GM11168 (cell line): Measurements from ENCODE around the gene VSIG10.
"Not testable (repeated sequence)": the region's sequence is repeated elsewhere in the genome, so short reads cannot be mapped to it uniquely, and the experiment has no call there.

Source experiments
- in situ Hi-C: fragments of 300-500 bp; cut with MboI; formaldehyde crosslinking; loops from one replicate; pipeline ENCODE4 v1.12.0; 2022; ENCODE audit warnings: low sequenced_read_pairs; ENCODE audit not compliant: unreplicated experiment

Gene VSIG10, protein sequence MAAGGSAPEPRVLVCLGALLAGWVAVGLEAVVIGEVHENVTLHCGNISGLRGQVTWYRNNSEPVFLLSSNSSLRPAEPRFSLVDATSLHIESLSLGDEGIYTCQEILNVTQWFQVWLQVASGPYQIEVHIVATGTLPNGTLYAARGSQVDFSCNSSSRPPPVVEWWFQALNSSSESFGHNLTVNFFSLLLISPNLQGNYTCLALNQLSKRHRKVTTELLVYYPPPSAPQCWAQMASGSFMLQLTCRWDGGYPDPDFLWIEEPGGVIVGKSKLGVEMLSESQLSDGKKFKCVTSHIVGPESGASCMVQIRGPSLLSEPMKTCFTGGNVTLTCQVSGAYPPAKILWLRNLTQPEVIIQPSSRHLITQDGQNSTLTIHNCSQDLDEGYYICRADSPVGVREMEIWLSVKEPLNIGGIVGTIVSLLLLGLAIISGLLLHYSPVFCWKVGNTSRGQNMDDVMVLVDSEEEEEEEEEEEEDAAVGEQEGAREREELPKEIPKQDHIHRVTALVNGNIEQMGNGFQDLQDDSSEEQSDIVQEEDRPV

DNA sequence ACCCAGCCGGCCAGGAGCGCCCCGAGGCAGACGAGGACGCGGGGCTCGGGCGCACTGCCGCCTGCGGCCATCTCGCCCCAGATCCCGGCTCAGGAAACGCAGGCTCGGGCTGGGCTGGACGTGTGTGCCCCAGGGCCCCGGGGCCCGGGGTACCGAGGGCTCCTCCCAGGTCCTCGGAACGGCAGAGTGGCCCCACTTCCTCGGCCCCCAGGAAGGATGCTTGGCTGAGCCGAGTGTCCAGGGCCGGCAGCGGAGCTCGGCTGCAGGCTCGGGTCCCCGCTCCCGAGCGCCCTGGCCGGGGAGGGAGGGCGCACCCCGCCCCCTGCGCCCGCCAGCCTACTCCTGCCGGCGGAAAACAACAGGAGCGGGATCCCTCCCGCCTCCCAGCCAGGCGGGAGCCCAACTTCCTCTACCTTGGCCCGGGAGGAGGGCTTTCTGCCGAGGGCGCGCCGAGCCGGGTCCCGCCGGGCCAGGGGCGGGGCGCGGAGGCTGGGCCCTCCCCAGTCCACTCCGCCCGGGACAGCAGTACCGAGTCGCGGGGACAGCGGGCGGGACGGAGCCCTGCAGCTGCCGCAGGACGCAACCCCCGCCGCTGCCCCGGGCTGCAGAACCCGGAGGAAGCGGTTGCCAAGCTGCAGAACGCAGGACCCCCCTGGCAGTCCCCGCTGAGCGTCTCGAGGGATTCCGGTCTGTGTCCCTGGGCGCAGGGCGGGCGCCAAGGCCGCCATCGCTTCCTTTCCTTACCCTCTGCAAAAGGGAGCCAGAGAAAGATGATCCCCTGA is at the start of gene VSIG10:
VSIG10 (minus strand) TSS at position 411 of the 782 bp plus-strand sequence; CDS start at position 71, 340 bp downstream.
- in situ Hi-C loops = no loop called here

DNA sequence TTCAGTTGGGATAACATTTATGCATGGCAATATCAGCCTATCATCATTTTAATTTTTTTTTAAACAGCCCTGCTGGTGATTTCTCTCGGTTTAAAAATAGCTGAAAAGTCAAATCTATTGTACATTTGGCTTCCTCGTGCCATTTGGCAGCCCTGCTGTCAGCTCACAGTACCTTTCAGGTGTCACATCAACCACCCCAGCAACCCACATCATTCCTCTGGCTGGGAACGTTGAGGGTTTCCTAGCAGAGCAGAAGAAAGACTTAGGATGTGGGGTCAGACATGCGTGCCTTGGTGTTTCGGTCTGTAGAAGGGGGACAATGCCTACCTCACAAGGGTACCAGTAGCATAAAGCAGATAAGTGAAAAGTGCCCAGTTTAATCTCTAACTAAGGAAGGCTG is 47.9 kb upstream of the VSIG10 start:
- in situ Hi-C loops = no loop called here

DNA sequence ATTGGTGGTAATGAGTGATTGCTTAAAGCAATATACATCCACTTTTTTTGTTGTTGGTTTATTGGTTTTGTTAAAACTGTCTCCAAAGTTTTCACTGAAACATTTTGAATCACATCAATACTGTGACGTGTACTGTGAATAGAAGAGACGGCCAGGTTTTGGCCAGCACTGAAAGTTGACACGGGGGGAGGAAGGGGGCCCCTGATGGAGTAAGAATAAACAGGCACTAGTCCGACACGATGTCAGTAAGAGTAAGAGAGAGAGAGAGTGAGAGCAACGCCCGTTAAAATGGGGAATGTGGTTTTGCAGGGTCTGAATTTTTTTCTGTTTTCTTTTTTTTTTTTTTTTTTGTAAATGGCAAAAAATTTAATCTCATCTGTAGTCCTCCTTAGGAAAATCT is 46.8 kb upstream of the VSIG10 start:
- in situ Hi-C loops = no loop called here

DNA sequence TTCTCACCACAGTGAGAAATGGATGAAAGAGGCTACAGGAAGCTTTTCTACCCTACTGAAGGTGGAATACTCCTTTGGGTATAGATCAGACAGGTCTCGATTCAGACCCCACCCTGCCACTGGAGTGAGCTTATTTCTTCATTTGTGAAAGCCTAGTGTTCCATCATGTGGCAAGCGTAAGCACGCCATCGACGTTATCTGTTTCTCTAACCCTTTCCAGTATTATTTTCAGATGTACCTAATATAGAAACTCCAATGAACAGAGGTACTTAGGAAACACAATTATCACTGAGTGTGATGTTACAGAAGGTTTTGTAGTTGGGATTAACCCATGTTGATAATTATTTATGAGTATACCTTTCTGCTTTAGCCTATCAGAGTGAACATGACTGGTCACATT is 44.5 kb upstream of the VSIG10 start:
- in situ Hi-C loops = no loop called here

DNA sequence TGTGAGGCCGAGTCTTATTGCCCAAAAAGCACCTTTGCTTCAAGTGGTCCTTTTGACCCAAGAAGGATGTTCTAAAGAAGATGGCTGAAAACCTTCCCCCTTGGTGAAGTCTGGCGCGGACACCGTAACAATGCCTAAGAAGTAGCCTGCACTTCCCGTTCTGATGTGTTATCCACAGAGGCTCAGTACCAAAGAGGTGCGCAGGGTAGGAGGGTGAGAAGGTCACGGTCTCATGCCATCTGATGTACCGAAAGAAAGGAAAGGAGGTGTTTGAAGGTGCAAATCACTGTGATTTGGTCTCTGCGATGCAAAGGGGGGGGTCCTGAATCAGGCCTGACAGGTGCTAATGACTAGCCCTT is 42.0 kb upstream of the VSIG10 start:
- in situ Hi-C loops = no loop called here

DNA sequence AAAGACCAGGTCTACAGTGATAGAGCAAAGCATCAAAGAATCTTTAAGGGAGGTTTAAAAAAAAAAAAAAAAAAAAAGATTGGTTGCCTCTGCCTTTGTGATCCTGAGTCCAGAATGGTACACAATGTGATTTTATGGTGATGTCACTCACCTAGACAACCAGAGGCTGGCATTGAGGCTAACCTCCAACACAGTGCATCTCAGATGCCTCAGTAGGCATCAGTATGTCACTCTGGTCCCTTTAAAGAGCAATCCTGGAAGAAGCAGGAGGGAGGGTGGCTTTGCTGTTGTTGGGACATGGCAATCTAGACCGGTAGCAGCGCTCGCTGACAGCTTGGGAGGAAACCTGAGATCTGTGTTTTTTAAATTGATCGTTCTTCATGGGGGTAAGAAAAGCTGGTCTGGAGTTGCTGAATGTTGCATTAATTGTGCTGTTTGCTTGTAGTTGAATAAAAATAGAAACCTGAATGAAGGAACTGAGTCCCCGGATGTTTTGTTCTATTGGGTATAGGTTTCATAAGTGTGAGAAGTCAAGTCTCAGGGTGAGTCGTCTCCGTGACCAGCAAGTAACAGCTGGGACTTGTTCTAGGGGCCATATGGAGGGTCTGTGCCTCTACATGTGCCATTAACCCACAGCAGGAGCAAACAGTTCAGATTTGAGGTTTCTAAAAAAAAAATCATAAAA is 41.4 kb upstream of the VSIG10 start:
- in situ Hi-C loops = no loop called here

DNA sequence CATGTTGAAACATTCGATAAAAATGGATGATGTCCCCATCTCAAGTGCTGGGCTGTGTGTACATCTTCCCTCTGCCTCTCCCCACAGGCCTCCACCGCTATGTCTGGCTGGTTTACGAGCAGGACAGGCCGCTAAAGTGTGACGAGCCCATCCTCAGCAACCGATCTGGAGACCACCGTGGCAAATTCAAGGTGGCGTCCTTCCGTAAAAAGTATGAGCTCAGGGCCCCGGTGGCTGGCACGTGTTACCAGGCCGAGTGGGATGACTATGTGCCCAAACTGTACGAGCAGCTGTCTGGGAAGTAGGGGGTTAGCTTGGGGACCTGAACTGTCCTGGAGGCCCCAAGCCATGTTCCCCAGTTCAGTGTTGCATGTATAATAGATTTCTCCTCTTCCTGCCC is 40.7 kb upstream of the VSIG10 start:
- in situ Hi-C loops = no loop called here

DNA sequence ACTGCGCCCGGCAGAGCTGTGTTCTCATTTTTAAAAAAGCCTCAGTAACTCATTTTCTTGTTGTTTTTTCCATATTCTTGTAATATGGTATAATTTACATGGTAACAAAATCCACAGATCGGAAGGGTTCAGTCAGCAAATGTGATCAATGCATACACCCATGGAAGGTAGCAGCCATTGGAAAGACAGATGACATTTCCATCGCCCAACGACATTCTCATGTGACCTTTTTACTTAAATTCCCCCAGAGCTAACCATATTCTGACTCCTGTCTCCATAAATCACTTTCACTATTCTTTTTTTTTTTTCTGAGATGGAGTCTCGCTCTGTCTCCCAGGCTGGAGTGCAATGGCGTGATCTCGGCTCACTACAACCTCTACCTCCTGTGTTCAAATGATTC is 37.0 kb upstream of the VSIG10 start:
- in situ Hi-C loops = no loop called here

DNA sequence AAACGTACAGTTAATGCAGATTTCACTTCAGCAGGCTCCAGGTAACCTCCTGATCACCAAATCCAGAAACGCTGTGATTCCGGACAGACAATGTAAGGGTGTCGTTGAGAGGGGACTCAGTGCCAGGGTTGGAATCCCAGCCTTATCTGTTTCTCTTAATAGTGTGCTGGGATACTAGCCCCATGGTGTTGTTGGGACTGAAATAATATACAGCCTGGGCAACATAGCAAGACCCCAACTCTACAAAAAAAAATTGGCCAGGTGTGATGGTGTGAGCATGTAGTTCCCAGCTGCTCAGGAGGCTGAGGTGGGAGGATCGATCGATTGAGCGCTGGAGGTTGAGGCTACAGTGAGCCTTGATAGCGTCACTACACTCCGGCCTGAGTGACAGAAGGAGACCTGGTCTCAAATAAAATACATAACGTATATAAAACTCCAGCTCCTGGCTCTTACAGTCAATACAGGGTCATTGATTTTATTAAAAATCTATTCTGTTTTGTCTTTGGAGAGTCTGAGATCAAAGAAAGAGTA is 33.4 kb upstream of the VSIG10 start:
- in situ Hi-C loops = no loop called here

DNA sequence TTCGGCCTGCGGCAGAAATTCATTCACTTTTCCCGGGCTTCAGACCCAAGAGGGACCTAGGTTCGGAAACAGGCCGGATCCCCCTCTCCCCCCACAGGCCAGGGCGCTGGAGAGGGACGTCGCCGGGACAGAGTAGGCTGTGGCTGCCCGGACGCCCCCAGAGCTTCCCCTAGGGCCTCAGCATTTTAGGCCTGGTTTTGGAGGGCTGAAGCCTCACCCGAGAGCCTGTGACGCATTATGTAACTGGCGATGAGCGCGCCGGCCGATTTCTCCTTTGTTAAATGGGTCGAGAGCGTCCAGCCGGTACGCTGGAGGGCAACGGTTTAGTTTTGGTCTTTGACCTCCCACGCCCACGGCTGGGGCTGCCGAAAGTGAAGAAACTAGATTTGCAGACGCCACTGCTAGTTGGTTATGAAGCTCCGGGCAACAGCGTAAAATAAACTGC is 32.8 kb upstream of the VSIG10 start:
- in situ Hi-C loops = no loop called here

DNA sequence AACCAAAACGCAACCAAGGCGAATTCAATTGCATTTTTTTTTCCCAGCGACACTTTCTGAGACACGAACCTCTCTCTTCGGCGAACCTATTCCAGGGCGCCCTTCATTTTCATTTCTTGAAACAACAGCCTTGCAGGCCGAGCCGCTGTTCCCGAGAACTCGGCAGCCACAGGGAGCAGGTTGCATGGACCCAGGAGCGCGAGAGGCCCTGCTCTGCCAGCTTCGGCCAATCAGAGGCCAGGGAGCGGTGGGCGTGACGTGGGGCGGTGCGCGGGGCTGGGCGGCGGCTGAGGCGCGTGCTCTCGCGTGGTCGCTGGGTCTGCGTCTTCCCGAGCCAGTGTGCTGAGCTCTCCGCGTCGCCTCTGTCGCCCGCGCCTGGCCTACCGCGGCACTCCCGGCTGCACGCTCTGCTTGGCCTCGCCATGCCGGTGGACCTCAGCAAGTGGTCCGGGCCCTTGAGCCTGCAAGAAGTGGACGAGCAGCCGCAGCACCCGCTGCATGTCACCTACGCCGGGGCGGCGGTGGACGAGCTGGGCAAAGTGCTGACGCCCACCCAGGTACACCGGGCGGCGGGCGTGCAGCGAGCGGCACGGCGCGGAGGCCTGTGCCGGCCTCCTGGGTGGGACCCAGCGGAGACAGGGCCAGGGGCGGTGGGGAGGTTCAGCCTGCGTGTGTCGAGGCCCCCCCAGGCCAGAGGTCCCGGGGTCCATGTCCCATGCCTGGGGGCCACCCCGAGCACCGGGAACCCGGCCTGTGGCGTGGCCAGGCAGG is 32.2 kb upstream of the VSIG10 start, which contains the start of gene PEBP1:
PEBP1 (plus strand) TSS at position 337 of the 771 bp plus-strand sequence; CDS start at position 423, 86 bp downstream.
- in situ Hi-C loops = no loop called here

DNA sequence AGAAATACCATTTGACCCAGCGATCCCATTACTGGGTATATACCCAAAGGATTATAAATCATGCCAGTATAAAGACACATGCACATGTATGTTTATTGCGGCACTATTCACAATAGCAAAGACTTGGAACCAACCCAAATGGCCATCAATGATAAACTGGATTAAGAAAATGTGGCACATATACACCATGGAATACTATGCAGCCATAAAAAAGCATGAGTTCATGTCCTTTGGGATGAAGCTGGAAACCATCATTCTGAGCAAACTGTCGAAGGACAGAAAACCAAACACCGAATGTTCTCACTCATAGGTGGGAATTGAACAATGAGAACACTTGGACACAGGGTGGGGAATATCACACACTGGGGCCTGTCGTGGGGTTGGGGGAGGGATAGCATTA is 25.6 kb upstream of the VSIG10 start:
- in situ Hi-C loops = not testable (repeated sequence)

DNA sequence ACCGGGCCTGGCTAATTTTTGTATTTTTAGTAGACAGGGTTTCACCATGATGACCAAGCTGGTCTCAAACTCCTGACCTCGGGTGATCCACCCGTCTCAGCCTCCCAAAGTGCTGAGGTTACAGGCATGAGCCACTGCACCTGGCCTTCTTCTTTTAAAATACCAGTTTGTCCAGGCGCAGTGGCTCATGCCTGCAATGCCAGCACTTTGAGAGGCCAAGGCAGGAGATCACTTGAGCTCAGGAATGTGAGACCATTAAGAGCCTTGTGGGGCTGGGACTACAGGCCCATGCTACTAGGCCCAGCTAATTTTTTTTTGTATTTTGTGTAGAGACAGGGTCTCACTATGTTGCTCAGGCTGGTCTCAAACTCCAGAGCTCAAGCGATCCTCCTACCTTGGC is 24.1 kb upstream of the VSIG10 start:
- in situ Hi-C loops = no loop called here

DNA sequence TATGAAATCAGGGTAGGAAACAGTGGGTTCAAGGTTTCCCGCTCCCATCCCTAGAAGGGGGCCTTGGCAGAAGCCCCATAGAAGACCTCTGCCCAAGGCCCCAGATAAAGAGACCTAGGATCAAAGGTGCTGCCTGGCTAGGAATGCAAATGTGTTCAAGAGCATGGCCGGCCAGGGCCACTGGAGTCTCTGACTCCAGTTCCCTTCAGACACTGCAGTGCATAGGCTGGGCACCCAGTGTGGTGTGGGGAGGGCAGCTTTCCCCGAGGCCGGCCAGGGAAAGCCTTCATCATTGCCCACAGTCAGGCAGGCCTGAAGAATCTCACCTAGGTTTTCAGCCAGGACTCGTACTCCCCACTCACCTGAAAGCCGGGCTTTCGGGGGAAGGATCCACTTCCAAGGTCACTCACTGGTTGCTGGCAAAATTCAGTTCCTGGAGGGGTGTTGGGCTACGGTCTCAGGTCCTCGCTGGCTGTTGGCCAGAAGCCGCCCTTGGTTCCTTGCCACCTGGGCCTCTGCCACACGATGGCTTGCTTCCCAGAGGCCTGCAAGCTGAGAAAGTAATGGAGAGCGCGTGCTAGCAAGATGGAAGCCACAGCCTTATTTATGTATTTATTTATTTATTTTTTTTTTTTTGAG is 22.4 kb upstream of the VSIG10 start:
- in situ Hi-C loops = no loop called here

DNA sequence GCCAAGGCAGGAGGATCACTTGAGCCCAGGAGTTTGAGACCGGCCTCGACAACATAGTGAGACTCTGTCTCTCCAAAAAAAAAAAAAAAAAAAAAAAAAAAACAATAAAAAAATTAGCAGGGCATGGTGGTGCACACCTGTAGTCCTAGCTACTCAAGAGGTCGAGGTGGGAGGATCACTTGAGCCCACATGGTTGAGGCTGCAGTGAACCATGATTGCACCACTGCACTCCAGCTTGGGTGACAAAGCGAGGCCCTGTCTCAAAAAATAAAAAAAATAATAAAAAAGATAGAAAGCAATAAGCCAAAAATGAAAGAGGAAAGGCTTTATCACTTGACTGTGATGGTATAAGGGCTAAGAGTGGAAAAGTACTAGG is 21.9 kb upstream of the VSIG10 start:
- in situ Hi-C loops = no loop called here

DNA sequence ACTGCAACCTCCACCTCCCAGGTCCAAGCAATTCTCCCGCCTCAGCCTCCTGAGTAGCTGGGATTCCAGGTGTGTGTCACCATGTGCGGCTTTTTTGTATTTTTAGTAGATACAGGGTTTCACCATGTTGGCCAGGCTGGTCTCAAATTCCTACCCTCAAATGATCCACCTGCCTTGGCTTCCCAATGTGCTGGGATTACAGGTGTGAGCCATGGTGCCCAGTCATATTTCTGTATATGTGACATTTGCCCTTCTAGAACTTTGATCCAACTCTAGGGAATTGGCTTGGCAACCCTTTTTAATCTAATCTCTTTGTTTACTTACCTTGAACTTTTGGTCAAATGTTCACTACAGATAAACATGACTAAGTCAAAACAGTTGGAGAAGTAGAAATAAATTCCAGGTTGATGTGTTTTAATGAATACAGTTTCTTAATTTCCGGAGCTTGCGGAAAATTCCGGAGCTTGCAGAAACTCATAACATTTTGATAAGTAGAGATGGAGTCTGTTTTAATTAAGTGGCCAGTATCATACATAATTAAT is 20.6 kb upstream of the VSIG10 start:
- in situ Hi-C loops = no loop called here

DNA sequence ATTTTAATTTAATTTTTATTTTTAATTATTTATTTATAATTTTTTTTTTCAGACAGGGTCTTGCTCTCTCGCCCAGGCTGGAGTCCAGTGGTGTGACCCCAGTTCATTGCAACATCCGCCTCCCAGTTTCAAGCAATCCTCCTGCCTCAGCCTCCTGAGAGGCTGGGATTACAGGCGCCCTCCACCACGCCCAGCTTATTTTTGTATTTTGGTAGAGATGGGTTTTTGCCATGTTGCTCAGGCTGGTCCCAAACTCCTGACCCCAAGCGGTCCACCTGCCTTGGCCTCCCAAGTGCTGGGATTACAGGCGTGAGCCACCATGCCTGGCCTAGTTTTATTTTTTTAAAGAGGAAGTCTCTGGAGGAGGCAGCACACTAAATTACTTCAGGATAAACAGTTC is 18.5 kb upstream of the VSIG10 start:
- in situ Hi-C loops = no loop called here

DNA sequence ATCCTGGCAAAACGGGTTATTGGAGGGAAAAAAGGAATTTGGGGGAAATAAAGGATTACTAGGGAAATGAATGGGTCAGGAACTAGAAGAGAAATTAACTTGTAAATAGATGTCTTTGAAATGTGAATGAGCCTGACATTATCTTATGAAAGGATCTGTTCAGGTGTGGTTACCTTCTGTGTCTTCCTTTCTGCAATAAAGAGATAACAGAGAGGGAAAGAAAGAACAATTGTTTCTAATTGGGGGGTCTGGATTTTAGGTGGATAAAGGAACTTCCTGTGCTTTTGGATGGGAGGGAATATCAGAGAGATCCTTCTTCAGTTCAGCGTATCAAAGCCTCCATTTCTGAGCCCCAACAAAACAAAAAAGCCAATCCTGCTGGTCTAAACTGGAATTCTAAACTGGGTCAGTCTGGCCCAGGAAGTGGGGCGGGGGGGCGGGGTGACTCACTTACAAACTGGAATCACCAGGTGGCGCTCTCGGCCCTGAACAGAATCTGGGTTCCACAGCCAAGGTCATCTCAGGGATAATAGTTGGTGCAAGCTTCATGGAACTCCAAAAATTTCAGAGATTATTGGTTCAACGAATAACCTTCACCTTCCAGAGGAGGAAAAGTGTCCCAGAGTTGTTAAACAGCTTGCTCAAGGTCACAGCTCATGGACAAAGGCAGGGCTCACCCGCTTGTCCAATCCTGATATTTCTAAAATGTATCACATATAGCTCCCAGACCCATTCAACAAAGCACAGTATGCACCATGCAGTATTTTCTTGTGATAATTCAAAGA is 17.0 kb upstream of the VSIG10 start:
- in situ Hi-C loops = no loop called here
